Lung (tissue), 12 donors: ENCODE results near the gene KIF26B. TPM values are rescaled to one million over a fixed set of nuclear protein-coding genes. Genes with fewer than 3 reads are reported as not detected.
A peak's percentile ranks its signal among the peaks of the same experiment; 100 is the strongest.

Experiments used
- ATAC-seq: fragments of 200-7000 bp; cut with Tn5 transposase; one replicate; pipeline ENCODE4 v1.9.1; 2020; ENCODE audit warnings: moderate number of reproducible peaks; ENCODE audit not compliant: insufficient read depth, low FRiP score
- DNase-seq, 3 donors: peaks; one replicate each; pipeline ENCODE4 v3.0.0-alpha.2; 2013 to 2017
- H3K27ac ChIP-seq, 2 donors: one replicate each; pipeline ENCODE4 v1.5.1; 2013; ENCODE audit warnings: mild to moderate bottlenecking in 2 of 2, moderate library complexity in 2 of 2, control low read depth in 1 of 2, inconsistent platforms in 1 of 2, low read depth in 1 of 2, low read length in 1 of 2
- H3K27me3 ChIP-seq, 3 donors: one replicate each; pipeline ENCODE4 v1.5.1; 2013; ENCODE audit warnings: low read length in 2 of 3; ENCODE audit not compliant: control insufficient read depth in 3 of 3, insufficient read depth in 3 of 3
- H3K36me3 ChIP-seq, 4 donors: one replicate each; pipeline ENCODE4 v1.5.1; 2013; ENCODE audit warnings: low read length in 4 of 4, mild to moderate bottlenecking in 1 of 4, moderate library complexity in 1 of 4; ENCODE audit not compliant: control insufficient read depth in 4 of 4, insufficient read depth in 4 of 4
- H3K4me1 ChIP-seq, 5 donors: one replicate each; pipeline ENCODE4 v1.5.1; 2013; ENCODE audit warnings: low read length in 5 of 5, mild to moderate bottlenecking in 2 of 5, moderate library complexity in 1 of 5; ENCODE audit not compliant: control insufficient read depth in 5 of 5, insufficient read depth in 5 of 5
- H3K4me3 ChIP-seq: one replicate; pipeline ENCODE4 v1.5.1; 2013; ENCODE audit warnings: mild to moderate bottlenecking, control low read depth, moderate library complexity
- H3K9ac ChIP-seq, 2 donors: one replicate each; pipeline ENCODE4 v1.5.1; 2013; ENCODE audit warnings: low read length in 2 of 2, control low read depth in 1 of 2; ENCODE audit not compliant: insufficient read depth in 1 of 2
- H3K9me3 ChIP-seq, 4 donors: one replicate each; pipeline ENCODE4 v1.5.1; 2013; ENCODE audit warnings: low read length in 3 of 4, mild to moderate bottlenecking in 1 of 4, moderate library complexity in 1 of 4; ENCODE audit not compliant: control insufficient read depth in 4 of 4, insufficient read depth in 3 of 4
- WGBS, 2 donors: extraction: QIAGEN DNeasy Blood & Tissue Kit; methylation state at CpG; one replicate each; pipeline ENCODE4 v1.1.7; 2013; 5-methylcytosine and 5-hydroxymethylcytosine counted together
- polyA plus RNA-seq, 2 donors: library from polyadenylated mRNA; stranded (reverse); fragments of 200-250 nt; gene quantifications; one replicate each; pipeline ENCODE4 v1.2.1, GENCODE V29; 2013
- total RNA-seq, 2 donors: library from RNA; depleted of rRNA in 1 of 2; stranded (reverse); fragments of >200 nt in 1 of 2; gene quantifications; one replicate each; pipeline ENCODE4 v1.2.1, GENCODE V29; 2014 to 2021
- TF ChIP-seq, protein P1 (sequence below): IDR thresholded peaks from 2 replicates; pipeline ENCODE4 v1.5.1; 2012; ENCODE audit warnings: mild to moderate bottlenecking; ENCODE audit errors: control extremely low read depth, extremely low read depth
- donor health status: control.
- donor health status: control.
- donor health status: Bipolar disorder and iron deficiency.
- donor health status: healthy.
- donor health status: DM: yes; HTN: yes; CAD: no.

KIF26B gene
- total and polyA plus RNA-seq, 4 donors = 0.61 to 6.7 (median 2.2) TPM

DNA sequence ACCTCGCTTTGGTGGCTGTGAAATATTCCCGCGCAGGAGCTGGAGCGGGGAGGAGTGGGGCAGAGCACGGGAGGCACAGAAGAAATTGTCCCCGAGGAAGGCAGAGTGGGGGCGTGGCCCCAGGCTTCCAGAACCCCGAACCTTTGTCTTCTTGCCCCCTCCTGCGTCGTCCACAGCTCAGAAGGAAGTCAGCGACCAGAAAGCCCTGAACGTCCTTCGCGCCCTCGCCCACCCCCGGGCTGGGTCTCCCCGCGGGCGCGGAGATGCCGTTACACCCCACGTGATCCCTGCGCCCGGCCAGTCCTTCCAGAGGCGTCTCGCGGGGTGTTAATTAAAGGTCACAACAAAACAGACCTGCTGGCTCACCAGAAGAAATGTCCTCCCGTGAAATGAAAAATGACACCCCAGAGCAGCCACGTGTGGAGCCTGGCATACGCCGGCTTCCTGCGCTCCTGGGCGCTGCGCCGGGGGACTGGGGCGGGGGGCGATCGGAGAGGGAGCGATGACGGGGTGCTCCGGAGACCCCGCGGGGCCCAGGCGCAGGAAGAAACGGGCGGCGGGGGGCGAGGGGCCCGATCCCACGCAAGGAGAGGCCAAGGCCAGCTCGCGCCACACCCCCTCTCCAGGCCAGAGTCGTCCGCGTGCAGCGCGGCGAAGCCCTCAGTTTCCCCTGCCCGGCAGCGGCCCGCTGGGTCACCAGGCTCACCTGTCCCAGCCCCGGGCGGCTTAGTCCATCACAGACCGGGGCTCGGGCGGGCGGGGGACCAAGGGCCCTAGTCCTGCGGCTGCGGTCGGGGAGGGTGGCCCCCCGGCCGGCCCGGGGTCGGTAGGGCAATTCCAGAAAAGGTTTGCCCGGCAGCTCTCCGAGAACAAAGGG lies 995 bp upstream of the KIF26B start:
- Histone ChIP-seq H3K27me3 (peaks cover 0 to 9% (median 8%) of the 10 kb centered on the region in 3 donors), H3K27ac (peak overlapping the region in 1 of 2 donors; percentile 57), H3K36me3 (no peaks in the 10 kb centered on the region), H3K4me3 (no peak overlapping the region), H3K4me1 (peaks cover 0 to 27% (median 3%) of the 10 kb centered on the region in 5 donors), H3K9me3 (no peaks in the 10 kb centered on the region), H3K9ac (no peak overlapping the region)
- WGBS, 2 donors = 1 to 2% methylated on average over 71 to 76 of the region's 76 CpGs
- peak; percentile 46 to 52 (median 48) for DNase-seq
- TF ChIP-seq, protein P1, sequence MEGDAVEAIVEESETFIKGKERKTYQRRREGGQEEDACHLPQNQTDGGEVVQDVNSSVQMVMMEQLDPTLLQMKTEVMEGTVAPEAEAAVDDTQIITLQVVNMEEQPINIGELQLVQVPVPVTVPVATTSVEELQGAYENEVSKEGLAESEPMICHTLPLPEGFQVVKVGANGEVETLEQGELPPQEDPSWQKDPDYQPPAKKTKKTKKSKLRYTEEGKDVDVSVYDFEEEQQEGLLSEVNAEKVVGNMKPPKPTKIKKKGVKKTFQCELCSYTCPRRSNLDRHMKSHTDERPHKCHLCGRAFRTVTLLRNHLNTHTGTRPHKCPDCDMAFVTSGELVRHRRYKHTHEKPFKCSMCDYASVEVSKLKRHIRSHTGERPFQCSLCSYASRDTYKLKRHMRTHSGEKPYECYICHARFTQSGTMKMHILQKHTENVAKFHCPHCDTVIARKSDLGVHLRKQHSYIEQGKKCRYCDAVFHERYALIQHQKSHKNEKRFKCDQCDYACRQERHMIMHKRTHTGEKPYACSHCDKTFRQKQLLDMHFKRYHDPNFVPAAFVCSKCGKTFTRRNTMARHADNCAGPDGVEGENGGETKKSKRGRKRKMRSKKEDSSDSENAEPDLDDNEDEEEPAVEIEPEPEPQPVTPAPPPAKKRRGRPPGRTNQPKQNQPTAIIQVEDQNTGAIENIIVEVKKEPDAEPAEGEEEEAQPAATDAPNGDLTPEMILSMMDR = no peak
- no peak for ATAC-seq

DNA sequence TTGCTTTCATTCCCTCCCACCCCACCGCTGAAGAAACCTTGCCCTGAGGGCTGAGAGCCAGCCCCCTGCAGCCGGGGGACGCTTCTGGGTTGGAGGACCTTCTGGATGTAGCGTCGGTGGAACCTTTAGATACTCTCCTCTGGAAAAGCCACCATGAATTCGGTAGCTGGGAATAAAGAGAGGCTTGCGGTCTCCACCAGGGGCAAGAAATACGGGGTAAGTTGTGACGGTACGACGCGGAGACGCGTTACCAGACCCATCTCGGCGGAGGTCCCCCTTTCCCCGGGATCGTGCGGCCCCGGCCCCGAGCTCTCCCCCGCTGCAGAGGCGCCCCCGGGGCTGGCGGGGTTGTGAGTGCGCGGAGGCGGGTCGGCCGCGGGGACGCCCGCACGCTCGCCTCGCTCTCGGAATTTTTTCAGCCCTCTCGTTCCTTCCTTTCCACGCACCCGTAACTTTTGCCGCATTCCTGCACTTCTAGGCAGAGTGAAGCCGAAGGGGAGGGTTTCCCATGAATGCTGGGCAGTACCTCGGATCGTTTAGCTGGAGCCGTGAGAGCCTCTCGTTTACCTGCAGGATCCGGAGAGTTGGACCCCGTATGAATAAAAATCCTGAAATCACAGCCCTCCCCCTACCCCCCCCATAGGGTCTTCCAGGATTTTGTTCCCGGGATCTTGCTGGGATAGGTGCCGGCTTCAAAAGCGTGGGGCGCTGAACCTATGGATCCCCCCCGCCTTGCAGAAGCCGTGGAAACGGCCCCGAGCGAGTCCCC lies 671 bp downstream of the KIF26B start:
- peaks cover 0 to 38% (median 8%) of the 10 kb centered on the region in 5 donors for H3K4me1 ChIP-seq
- 0 to 1% methylated on average over 49 to 57 of the region's 57 CpGs for WGBS, 2 donors
- TF ChIP-seq, protein P1 = no peak
- DNase-seq (peak in 2 of 3 donors; percentile 43 to 57), ATAC-seq (no peak)
- H3K9me3 ChIP-seq = no peaks in the 10 kb centered on the region
- H3K4me3 ChIP-seq = peak overlapping the region; percentile 54
- peak overlapping the region in 1 of 2 donors; percentile 39 for H3K9ac ChIP-seq
- no peak overlapping the region for H3K27ac ChIP-seq
- H3K27me3 ChIP-seq = peaks cover 0 to 11% (median 9%) of the 10 kb centered on the region in 3 donors
- H3K36me3 ChIP-seq = no peaks in the 10 kb centered on the region

DNA sequence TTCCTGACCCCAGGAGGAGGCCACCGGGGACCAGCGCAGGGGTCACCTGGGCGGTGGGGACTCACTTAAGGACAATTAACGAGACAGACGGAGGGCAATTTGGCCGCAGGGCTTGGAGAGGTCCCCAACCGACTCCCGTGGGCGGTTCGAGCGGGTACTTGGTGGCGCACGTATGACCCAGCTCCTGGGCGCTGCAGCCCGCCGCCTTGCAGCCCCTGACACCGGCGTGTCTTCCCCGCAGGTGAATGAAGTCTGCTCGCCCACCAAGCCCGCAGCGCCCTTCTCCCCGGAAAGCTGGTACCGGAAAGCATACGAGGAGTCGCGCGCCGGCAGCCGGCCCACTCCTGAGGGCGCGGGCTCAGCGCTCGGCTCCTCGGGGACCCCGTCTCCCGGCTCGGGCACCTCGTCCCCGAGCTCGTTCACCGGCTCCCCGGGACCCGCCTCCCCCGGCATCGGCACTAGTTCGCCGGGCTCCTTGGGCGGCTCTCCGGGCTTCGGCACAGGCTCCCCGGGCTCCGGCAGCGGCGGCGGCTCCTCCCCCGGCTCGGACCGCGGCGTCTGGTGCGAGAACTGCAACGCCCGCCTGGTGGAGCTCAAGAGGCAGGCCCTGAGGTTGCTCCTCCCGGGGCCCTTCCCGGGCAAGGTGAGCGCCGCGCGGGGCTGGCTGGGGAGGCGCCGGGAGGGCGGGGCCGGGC lies 1.4 kb downstream of the KIF26B start:
- peak; percentile 89 for ATAC-seq
- Histone ChIP-seq H3K27ac (peak overlapping the region in 1 of 2 donors; percentile 73), H3K4me3 (peak overlapping the region; percentile 54), H3K27me3 (peaks cover 0 to 10% (median 9%) of the 10 kb centered on the region in 3 donors), H3K36me3 (no peaks in the 10 kb centered on the region), H3K9ac (no peak overlapping the region), H3K9me3 (no peaks in the 10 kb centered on the region), H3K4me1 (peaks cover 0 to 46% (median 12%) of the 10 kb centered on the region in 5 donors)
- WGBS, 2 donors = 0 to 1% methylated on average over 54 to 74 of the region's 74 CpGs
- TF ChIP-seq, protein P1 = peak; percentile 45
- peak; percentile 84 to 88 (median 86) for DNase-seq
